MM.1S (cell line): ENCODE data around the gene PITPNM3.

ENCODE experiments used
- DNase-seq: peaks from one replicate; pipeline ENCODE4 v3.0.0-alpha.2; 2015
- H2AFZ ChIP-seq: fragments of 300-600 bp; sonication (generic); 2 replicates; pipeline ENCODE4 v1.6.0; 2016; ENCODE audit warnings: antibody characterized with exemption, low read length
- H3F3A ChIP-seq: fragments of 300-600 bp; sonication (generic); 2 replicates; pipeline ENCODE4 v1.6.1; 2016; ENCODE audit warnings: mild to moderate bottlenecking, antibody characterized with exemption, low read length, moderate library complexity, mixed read lengths; ENCODE audit not compliant: insufficient read depth
- H3K27ac ChIP-seq: fragments of 300-600 bp; sonication (generic); 2 replicates; pipeline ENCODE4 v1.5.1; 2016; ENCODE audit warnings: mild to moderate bottlenecking, low read length
- H3K27me3 ChIP-seq: fragments of 300-600 bp; sonication (generic); replicated peaks from 2 replicates; pipeline ENCODE4 v1.6.0; 2016; ENCODE audit warnings: low read length; ENCODE audit not compliant: insufficient read depth
- H3K36me3 ChIP-seq: fragments of 300-600 bp; sonication (generic); replicated peaks from 2 replicates; pipeline ENCODE4 v1.6.1; 2016; ENCODE audit warnings: mild to moderate bottlenecking, low read length, mixed read lengths; ENCODE audit not compliant: insufficient read depth
- H3K4me1 ChIP-seq: fragments of 300-600 bp; sonication (generic); 2 replicates; pipeline ENCODE4 v1.6.1; 2016; ENCODE audit warnings: low read length, mixed read lengths
- H3K4me2 ChIP-seq: fragments of 300-600 bp; sonication (generic); 2 replicates; pipeline ENCODE4 v1.6.0; 2016; ENCODE audit warnings: low read depth, low read length
- H3K4me3 ChIP-seq: fragments of 300-600 bp; sonication (generic); 2 replicates; pipeline ENCODE4 v1.5.1; 2016; ENCODE audit warnings: low read length, mixed read lengths
- H3K79me2 ChIP-seq: fragments of 300-600 bp; sonication (generic); 2 replicates; pipeline ENCODE4 v1.6.1; 2016; ENCODE audit warnings: mixed run types, low read length, mixed read lengths
- H3K9ac ChIP-seq: fragments of 300-600 bp; sonication (generic); 2 replicates; pipeline ENCODE4 v1.6.1; 2016; ENCODE audit warnings: low read length, mixed read lengths
- H3K9me2 ChIP-seq: fragments of 300-600 bp; sonication (generic); replicated peaks from 2 replicates; pipeline ENCODE4 v1.6.1; 2016; ENCODE audit warnings: mild to moderate bottlenecking, low read length, mixed read lengths; ENCODE audit not compliant: insufficient read depth
- H3K9me3 ChIP-seq: fragments of 300-600 bp; sonication (generic); replicated peaks from 2 replicates; pipeline ENCODE4 v1.6.1; 2016; ENCODE audit warnings: mild to moderate bottlenecking, low read length, mixed read lengths; ENCODE audit not compliant: insufficient read depth
- H4K20me1 ChIP-seq: fragments of 300-600 bp; sonication (generic); 2 replicates; pipeline ENCODE4 v1.6.1; 2016; ENCODE audit warnings: mild to moderate bottlenecking, low read length, moderate library complexity, mixed read lengths; ENCODE audit not compliant: insufficient read depth
- CTCF ChIP-seq: fragments of 300-600 bp; sonication (generic); IDR thresholded peaks from 2 replicates; pipeline ENCODE4 v1.5.1; 2016; ENCODE audit warnings: antibody characterized with exemption, low read length, mixed read lengths
- EZH2 ChIP-seq: fragments of 300-600 bp; sonication (generic); optimal IDR thresholded peaks from 2 replicates; pipeline ENCODE3; 2017; ENCODE audit warnings: low read depth, mild to moderate bottlenecking, antibody characterized with exemption, low read length, mixed read lengths
- EZH2phosphoT487 ChIP-seq: fragments of 300-600 bp; sonication (generic); IDR thresholded peaks from 2 replicates; pipeline ENCODE4 v1.6.1; 2018; ENCODE audit warnings: antibody characterized with exemption, low read length

PITPNM3 gene

GRCh38 chr17:6478486-6478885 lies 77.9 kb downstream of the PITPNM3 start:
- no peaks in the 10 kb centered on the region for H3K9me3 ChIP-seq
- H2AFZ ChIP-seq, result no peak overlapping the region
- peaks cover 56% of the 10 kb centered on the region for H3K27me3 ChIP-seq
- no peak overlapping the region for H3K27ac ChIP-seq
- H4K20me1 ChIP-seq, result no peaks in the 10 kb centered on the region
- no peak for DNase-seq
- no peak overlapping the region for H3K4me3 ChIP-seq
- H3K9ac ChIP-seq, result no peak overlapping the region
- no peak overlapping the region for H3K4me2 ChIP-seq
- H3K36me3 ChIP-seq, result no peaks in the 10 kb centered on the region
- no peaks in the 10 kb centered on the region for H3F3A ChIP-seq
- no peaks in the 10 kb centered on the region for H3K79me2 ChIP-seq
- H3K9me2 ChIP-seq, result no peaks in the 10 kb centered on the region
- no peaks in the 10 kb centered on the region for H3K4me1 ChIP-seq
- no peak for TF ChIP-seq EZH2
- TF ChIP-seq EZH2phosphoT487, result no peak
- no peak for TF ChIP-seq CTCF

GRCh38 chr17:6477831-6478383 lies 78.4 kb downstream of the PITPNM3 start:
- Histone ChIP-seq H4K20me1 (no peaks in the 10 kb centered on the region), H3K9me2 (no peaks in the 10 kb centered on the region), H3K9me3 (no peaks in the 10 kb centered on the region), H3K9ac (no peak overlapping the region), H3F3A (no peaks in the 10 kb centered on the region), H3K4me1 (no peaks in the 10 kb centered on the region), H3K4me2 (no peak overlapping the region), H3K27me3 (peaks cover 50% of the 10 kb centered on the region), H2AFZ (no peak overlapping the region), H3K79me2 (no peaks in the 10 kb centered on the region), H3K36me3 (no peaks in the 10 kb centered on the region), H3K27ac (no peak overlapping the region), H3K4me3 (no peak overlapping the region)
- DNase-seq, result no peak
- TF ChIP-seq EZH2, result no peak
- TF ChIP-seq EZH2phosphoT487, result no peak
- no peak for TF ChIP-seq CTCF

- TF ChIP-seq CTCF, result no peak
- TF ChIP-seq EZH2, result no peak
- no peak for TF ChIP-seq EZH2phosphoT487
- H2AFZ ChIP-seq, result no peak overlapping the region
- no peak overlapping the region for H3K27ac ChIP-seq
- H3K4me2 ChIP-seq, result no peak overlapping the region
- H3K4me3 ChIP-seq, result no peak overlapping the region
- DNase-seq, result no peak
- H3K36me3 ChIP-seq, result no peaks in the 10 kb centered on the region
- no peaks in the 10 kb centered on the region for H3K4me1 ChIP-seq
- no peaks in the 10 kb centered on the region for H3K9me3 ChIP-seq
- peaks cover 43% of the 10 kb centered on the region for H3K27me3 ChIP-seq
- H3K9me2 ChIP-seq, result no peaks in the 10 kb centered on the region
- H4K20me1 ChIP-seq, result no peaks in the 10 kb centered on the region
- H3K79me2 ChIP-seq, result no peaks in the 10 kb centered on the region
- no peaks in the 10 kb centered on the region for H3F3A ChIP-seq
- no peak overlapping the region for H3K9ac ChIP-seq
Measured at GRCh38 chr17:6476810-6477179, 79.6 kb downstream of the PITPNM3 start.
